GM18951 (cell line): ENCODE measurements around the gene GFOD2.

ENCODE experiments used
- POLR2A ChIP-seq: IDR thresholded peaks from 4 replicates; pipeline ENCODE4 v1.6.1; 2011; ENCODE audit warnings: mild to moderate bottlenecking; ENCODE audit not compliant: insufficient read length, insufficient read depth; ENCODE audit errors: extremely low read depth
- in situ Hi-C: fragments of 300-500 bp; cut with MboI; formaldehyde crosslinking; loops from one replicate; pipeline ENCODE4 v1.12.0; 2022; ENCODE audit warnings: low sequenced_read_pairs, mixed read lengths, inconsistent platforms; ENCODE audit not compliant: unreplicated experiment

GFOD2 gene

DNA sequence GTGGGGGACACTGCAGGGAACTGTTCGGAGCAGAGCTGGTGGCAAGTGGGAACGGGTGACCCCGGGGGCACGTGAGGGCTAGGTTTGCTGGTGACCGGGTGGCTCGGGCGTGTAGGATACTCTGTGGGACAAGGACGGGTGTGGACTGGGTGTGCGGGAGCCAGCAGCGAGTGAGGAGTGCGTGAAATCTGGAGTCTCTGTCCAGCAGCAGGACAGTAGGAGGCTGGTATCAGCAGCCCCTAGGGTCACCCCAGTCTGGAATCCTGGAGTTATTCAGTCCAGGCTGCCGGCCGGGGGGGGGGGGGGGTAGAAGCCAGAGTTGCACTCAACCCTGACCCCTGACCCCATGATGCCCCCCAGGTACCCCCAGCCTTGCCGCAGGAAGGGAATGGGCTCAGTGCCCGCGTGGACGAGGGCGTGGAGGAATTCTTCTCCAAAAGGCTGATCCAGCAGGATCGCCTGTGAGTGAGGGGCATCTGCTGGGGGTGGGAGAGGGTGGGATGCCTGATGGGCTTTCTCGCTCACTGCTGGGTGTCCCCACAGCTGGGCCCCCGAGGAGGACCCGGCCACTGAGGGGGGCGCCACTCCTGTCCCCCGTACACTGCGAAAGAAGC, 65.2 kb downstream of the GFOD2 start:
- in situ Hi-C loops: loop anchor here (25.0 kb wide), 1 partner anchor 383 kb away; no protein-coding TSS in a partner anchor
- no peak for TF ChIP-seq POLR2A

DNA sequence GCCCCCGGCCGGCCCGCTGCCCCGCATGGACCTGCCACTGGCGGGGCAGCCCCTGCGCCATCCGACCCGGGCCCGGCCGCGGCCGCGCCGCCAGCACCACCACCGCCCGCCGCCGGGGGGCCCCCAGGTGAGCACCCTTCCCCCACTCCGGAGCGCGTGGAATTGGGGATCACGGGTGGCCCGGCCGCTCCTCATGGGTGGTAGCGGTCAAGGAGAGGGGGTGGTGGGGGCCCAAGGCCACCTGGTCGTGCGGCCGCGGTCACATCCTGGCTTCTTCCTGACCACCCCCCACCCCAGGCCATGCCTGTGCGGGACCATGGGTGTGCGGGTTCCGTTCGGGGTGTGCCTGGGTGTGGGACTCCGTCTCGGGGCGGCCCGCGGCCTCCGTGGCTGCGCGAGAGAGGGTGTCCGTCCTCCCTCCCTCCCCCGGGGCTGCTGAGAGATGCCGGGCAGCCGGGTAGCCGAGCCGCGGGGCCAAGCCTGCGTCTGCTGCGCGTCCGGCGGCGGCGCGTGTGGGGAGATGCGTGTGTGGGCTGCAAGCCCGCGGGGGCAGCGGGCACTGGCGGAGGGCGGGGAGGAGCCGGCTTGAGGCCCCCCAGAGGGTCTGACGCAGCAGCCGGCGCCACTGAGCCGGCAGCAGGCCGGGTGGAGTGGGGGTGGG, 65.9 kb downstream of the GFOD2 start:
- TF ChIP-seq POLR2A: no peak
- in situ Hi-C loops: loop anchor here (25.0 kb wide), 1 partner anchor 384 kb away; no protein-coding TSS in a partner anchor

DNA sequence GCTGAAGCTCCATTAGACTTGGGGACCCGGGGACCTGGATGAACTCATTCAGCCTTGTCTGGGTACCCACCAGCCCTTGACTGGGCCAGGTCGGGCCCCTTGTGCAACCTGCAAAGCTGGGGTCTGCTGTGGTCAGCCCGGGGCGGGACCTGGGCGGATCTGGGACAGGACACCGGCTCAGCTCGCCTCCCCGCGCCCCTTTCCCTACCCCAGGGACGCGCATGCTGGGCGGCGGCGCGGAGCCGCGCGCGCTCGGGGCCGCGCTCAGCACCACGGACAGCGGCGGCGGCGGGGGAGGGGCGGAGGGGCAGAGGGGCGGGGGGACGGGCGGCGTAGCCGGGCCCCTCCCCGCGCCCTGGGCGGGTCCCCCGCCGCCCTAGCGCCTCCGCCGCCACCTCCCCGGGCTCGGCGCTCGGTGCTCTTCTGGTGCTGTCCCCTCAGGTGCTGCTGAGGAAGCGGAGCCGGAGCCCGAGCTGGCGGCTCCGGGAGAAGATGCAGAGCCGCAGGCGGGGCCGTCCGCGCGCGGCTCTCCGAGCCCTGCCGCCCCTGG, 66.5 kb downstream of the GFOD2 start:
- in situ Hi-C loops: loop anchor here (25.0 kb wide), 1 partner anchor 385 kb away; no protein-coding TSS in a partner anchor
- no peak for TF ChIP-seq POLR2A

DNA sequence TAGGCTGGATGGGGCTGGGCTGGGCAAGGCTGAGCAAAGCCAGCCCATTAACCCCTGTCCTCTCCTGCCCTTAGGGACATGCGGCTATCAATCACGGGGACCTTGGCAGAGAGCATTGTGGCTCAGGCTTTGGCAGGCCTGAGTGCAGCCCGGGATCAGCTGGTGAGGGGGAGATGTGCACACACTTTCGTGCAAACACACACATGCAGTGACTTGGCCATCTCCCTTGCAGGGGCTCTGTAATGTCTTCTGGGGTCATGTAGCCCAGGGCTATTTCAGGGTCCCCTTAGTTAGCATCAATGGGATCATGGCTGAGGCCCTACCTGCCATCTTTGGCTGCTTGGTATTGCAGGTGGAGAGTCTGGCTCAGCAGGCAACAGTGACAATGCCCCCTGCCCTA, 67.3 kb downstream of the GFOD2 start:
- TF ChIP-seq POLR2A: no peak
- in situ Hi-C loops: loop anchor here (25.0 kb wide), 1 partner anchor 385 kb away; no protein-coding TSS in a partner anchor

DNA sequence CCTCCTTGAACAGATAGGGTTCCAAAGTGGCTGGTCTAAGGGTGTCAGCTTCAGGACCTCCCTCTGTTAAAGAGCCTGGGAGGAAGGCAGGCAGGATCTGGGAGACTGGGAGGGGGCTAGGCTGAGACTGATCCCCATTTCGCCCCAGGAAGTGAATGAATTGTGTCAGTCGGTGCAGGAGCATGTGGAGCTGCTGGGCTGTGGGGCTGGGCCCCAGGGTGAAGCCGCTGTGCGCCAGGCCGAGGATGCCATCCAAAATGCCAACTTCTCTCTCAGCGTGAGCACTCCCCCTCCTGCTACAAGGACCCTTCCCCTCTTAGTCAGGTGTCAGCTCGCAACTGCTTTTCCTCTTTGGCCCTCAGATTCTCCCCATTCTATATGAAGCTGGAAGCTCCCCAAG, 68.1 kb downstream of the GFOD2 start:
- TF ChIP-seq POLR2A: no peak

DNA sequence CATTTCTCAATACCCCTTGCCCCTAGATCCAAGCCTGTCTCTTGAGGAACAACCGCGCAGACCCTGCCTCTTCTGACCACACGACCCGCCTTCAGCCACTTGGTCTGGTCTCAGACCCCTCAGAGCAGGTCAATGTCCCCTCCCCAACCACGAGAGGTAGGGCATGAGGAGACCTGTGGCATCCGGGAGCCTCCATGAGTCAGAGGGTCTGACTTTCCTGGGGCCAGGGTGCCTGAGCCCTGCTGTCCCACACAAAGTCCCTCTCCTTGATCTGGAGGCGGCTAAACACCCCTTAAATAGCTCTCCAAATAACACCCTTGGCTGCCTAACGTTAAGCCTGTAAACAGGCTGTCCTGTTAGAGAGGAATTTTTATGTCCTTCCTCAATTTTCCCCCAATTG, 69.1 kb downstream of the GFOD2 start:
- TF ChIP-seq POLR2A: no peak
- in situ Hi-C loops: loop anchor here (25.0 kb wide), 1 partner anchor 387 kb away; no protein-coding TSS in a partner anchor

More for the DNA sequence above, 68.1 kb downstream of the GFOD2 start:
- in situ Hi-C loops: loop anchor here (25.0 kb wide), 1 partner anchor 386 kb away; no protein-coding TSS in a partner anchor

DNA sequence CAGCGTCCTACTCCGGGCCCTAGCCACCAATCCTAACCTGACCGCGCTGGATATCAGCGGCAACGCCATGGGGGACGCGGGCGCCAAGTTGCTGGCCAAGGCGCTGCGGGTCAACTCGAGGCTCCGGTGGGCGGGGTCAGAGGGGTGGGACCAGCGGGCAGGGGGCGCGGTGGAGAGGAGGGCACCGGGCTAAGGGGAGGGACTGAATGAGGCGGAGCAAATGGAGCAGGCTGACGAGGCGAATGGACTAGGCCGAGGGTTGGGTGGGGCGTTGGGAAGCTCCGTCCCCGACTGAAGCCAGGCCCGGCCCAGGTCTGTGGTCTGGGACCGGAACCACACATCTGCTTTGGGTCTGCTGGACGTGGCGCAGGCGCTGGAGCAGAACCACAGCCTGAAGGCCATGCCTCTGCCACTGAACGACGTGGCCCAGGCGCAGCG, 69.6 kb downstream of the GFOD2 start:
- no peak for TF ChIP-seq POLR2A
- in situ Hi-C loops: no loop called here

DNA sequence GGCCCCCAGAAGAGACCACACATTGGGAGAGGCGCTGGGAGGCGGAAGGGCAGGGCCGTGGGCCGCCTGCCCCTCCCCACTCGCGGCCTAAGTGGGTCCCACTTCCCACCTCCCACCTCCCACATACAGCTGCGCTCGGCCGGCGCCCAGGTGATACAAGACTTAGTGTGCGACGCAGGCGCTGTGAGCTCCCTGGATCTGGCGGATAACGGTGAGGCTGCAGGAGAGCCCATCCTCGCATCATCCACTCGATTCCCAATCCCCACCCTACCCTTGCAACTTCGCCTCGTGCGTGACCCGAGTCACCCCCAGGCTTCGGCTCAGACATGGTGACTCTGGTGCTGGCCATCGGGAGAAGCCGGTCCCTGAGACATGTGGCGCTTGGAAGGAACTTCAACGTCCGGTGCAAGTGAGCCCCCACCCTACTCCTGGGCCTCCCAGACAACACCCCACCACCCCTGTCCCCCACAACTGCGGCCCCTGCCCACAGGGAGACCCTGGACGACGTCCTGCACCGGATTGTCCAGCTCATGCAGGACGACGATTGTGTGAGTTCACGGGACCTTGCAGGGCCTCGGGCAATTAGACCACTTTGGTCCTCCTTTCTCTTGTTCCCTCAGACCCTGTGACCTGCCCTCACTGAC, 70.2 kb downstream of the GFOD2 start:
- in situ Hi-C loops: no loop called here
- no peak for TF ChIP-seq POLR2A

DNA sequence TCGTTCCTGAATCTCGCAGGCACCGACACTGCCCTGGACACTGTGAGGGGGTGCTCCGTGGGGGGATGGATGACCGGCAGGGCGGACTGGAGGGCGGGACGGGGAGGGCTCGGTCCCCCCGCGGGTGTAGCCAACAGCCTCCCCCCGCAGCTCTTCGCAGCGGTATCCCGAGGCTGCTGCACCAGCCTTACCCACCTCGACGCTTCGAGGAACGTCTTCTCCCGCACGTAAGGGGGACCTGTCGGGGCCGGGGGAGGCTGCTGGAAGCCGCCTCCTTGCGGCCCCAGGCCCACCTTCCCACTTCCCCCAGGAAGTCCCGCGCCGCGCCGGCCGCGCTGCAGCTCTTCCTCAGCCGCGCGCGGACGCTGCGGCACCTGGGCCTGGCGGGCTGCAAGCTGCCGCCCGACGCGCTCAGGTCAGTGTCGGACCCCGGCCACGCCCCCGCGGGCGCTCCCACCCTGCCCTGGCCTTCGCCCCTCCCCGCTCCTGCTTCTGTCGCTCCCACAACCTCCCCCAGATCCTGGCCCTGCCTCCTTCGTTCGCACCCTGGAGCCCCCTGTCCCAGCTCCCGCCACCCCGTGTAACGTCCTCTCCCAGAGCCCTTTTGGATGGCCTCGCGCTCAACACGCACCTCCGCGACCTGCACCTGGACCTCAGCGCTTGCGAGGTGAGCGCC, 70.9 kb downstream of the GFOD2 start:
- in situ Hi-C loops: no loop called here
- no peak for TF ChIP-seq POLR2A

DNA sequence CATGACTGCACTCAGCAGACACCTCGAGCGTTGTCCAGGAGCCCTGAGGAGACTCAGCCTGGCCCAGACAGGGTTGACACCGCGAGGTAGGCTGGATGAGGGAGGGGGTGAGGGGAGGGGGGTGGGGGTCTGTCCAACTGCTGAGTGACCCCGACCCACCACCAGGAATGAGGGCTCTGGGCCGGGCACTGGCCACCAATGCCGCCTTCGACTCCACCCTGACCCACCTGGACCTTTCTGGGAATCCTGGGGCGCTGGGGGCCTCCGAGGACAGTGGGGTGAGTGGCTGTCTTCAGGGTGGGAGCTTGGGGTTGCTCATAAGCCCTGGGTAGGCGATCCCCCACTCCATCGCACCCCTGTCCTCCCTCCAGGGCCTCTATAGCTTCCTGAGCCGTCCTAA, 71.4 kb downstream of the GFOD2 start:
- in situ Hi-C loops: no loop called here
- no peak for TF ChIP-seq POLR2A

DNA sequence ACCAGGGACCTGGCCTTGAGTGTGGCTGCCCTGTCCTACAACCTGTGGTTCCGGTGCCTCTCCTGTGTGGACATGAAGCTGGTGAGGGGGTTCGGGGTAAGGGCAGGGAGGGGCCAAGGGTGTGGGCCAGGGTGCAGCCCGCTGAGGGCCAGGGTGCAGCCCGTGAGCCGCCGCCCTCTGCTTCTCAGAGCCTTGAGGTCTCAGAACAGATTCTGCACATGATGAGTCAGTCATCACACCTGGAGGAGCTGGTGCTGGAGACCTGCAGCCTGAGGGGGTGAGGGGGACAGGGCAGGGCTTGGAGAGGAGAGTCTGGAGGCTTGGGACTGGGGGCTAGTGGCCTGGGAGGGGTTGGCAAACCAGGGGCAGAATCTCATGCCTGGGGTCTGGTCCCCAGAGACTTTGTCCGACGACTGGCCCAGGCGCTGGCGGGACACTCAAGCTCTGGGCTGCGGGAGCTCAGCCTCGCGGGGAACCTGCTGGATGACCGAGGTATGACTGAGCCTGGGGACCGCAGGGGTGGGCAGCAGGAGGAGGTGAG, 71.9 kb downstream of the GFOD2 start:
- no peak for TF ChIP-seq POLR2A
- in situ Hi-C loops: no loop called here

DNA sequence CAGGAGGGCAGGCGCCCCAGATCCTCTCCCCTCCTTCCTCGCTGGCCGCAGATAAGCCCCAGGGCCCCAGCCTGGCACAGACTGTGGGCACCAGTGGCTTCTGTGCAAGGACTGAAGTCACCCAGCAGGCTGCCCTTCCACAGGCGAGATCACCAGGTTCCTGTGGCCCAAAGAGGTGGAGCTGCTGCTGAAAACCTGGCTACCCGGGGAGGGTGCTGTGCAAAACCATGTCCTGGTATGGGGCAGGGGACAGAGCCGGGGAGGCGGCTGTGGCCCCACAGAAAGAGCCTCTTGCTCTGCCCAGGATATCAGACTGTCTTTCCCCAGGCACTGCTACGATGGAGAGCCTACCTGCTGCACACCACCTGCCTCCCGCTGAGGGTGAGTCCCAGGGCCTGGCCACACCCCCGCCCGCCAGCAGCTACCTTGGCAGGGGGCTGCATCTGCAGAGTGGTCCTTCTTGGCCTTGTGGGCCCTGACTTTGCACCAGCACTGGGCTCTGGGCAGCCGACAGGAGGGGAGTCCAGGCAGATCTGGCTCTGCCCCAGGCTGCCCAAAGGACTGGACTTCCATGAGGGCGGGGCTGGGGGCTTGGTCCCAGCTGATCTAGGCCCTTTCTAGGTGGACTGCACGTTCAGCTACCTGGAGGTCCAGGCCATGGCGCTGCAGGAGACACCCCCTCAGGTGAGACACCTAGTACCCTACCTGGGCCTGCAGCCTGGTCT, 73.6 kb downstream of the GFOD2 start:
- no peak for TF ChIP-seq POLR2A
- in situ Hi-C loops: no loop called here
